Measurements from ENCODE around the gene PPP2R3B.
"Not testable (repeated sequence)": the region's sequence is repeated elsewhere in the genome, so short reads cannot be mapped to it uniquely, and the experiment has no call there.

The PPP2R3B gene

GRCh38 chrX:329291-329910 lies 57.3 kb downstream of the PPP2R3B start:
- H3K4me1 ChIP-seq (ENCODE audit: insufficient read depth, low read length), result no peaks in the 10 kb centered on the region
- no peak overlapping the region for H3K4me2 ChIP-seq (ENCODE audit: insufficient read depth, low read length)
- no peak for DNase-seq
- H3K27ac ChIP-seq (ENCODE audit: low read length), result no peak overlapping the region
- H3K36me3 ChIP-seq (ENCODE audit: insufficient read depth, low read length), result peaks cover 18% of the 10 kb centered on the region
- H3K9me3 ChIP-seq (ENCODE audit: insufficient read depth, low read length, severe bottlenecking), result no peaks in the 10 kb centered on the region
- no peak for TF ChIP-seq EZH2 (IDR thresholded peaks at IDR 0.05; ENCODE audit: borderline replicate concordance, low read depth, low read length, severe bottlenecking)
- TF ChIP-seq, protein P1, sequence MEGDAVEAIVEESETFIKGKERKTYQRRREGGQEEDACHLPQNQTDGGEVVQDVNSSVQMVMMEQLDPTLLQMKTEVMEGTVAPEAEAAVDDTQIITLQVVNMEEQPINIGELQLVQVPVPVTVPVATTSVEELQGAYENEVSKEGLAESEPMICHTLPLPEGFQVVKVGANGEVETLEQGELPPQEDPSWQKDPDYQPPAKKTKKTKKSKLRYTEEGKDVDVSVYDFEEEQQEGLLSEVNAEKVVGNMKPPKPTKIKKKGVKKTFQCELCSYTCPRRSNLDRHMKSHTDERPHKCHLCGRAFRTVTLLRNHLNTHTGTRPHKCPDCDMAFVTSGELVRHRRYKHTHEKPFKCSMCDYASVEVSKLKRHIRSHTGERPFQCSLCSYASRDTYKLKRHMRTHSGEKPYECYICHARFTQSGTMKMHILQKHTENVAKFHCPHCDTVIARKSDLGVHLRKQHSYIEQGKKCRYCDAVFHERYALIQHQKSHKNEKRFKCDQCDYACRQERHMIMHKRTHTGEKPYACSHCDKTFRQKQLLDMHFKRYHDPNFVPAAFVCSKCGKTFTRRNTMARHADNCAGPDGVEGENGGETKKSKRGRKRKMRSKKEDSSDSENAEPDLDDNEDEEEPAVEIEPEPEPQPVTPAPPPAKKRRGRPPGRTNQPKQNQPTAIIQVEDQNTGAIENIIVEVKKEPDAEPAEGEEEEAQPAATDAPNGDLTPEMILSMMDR (IDR thresholded peaks at IDR 0.05; ENCODE audit: borderline replicate concordance, extremely low read depth, low read length, poor library complexity, severe bottlenecking), result no peak
- no peak overlapping the region for H3K4me3 ChIP-seq (ENCODE audit: low read depth in 1 of 2, low read length in 2 of 2)
- H4K20me1 ChIP-seq (ENCODE audit: insufficient read depth, low read length), result peaks cover 7% of the 10 kb centered on the region; the same call in 1 of the 2 replicates
- no peaks in the 10 kb centered on the region for H3K79me2 ChIP-seq (ENCODE audit: insufficient read depth, low read length)
- no peak for ATAC-seq (ENCODE audit: insufficient read depth, low read depth)
- no peaks in the 10 kb centered on the region for H3K27me3 ChIP-seq (ENCODE audit: insufficient read depth, low read length, poor library complexity)
- no peak overlapping the region for H3K9ac ChIP-seq (ENCODE audit: low read depth, low read length)
- H2AFZ ChIP-seq (ENCODE audit: low read depth, low read length), result no peak overlapping the region

DNA sequence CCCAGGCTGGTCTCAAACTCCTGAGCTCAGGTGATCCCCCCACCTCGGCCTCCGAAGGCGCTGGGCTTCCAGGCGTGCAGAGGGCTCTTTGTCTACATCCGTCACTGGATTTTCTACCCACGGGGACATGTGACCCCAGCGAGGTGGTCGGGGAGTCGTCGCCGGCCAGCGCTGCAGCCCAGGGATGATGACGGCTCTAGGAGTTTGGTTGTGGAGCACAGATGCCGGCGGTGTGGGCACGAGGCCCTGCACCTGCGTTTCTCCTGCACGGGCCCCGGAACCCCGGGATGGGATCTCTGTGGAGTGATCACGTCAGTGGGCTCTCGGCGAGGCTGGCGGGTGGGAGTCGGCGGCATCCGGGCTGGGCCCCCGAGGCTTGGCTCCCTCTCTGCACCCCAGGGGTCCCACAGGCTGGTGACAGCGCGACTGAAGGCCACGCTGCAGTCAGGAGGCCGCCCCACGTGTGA lies 59.0 kb downstream of the PPP2R3B start:
- H3K9ac ChIP-seq (ENCODE audit: low read depth, low read length), result no peak overlapping the region

GRCh38 chrX:324664-325063 lies 62.0 kb downstream of the PPP2R3B start:
- H3K4me2 ChIP-seq (ENCODE audit: insufficient read depth, low read length); H3K9ac ChIP-seq (ENCODE audit: low read depth, low read length); ATAC-seq (ENCODE audit: insufficient read depth, low read depth); DNase-seq; H3K27ac ChIP-seq (ENCODE audit: low read length); H3K4me3 ChIP-seq (ENCODE audit: low read depth in 1 of 2, low read length in 2 of 2); H3K36me3 ChIP-seq (ENCODE audit: insufficient read depth, low read length); H3K27me3 ChIP-seq (ENCODE audit: insufficient read depth, low read length, poor library complexity); H2AFZ ChIP-seq (ENCODE audit: low read depth, low read length); H3K79me2 ChIP-seq (ENCODE audit: insufficient read depth, low read length); H3K9me3 ChIP-seq (ENCODE audit: insufficient read depth, low read length, severe bottlenecking): not testable (repeated sequence)
- Histone ChIP-seq H3K4me1 (ENCODE audit: insufficient read depth, low read length) (peaks cover 13% of the 10 kb centered on the region), H4K20me1 (ENCODE audit: insufficient read depth, low read length) (peaks cover 16% of the 10 kb centered on the region)

More for the DNA sequence above, 59.0 kb downstream of the PPP2R3B start:
- Histone ChIP-seq H3K9me3 (ENCODE audit: insufficient read depth, low read length, severe bottlenecking) (no peaks in the 10 kb centered on the region), H3K79me2 (ENCODE audit: insufficient read depth, low read length) (no peaks in the 10 kb centered on the region), H3K4me3 (ENCODE audit: low read depth in 1 of 2, low read length in 2 of 2) (no peak overlapping the region), H3K36me3 (ENCODE audit: insufficient read depth, low read length) (0 out of 2 replicates have a peak, but pooled peaks cover 2% of the 10 kb centered on the region), H3K27ac (ENCODE audit: low read length) (no peak overlapping the region), H2AFZ (ENCODE audit: low read depth, low read length) (no peak overlapping the region), H3K4me2 (ENCODE audit: insufficient read depth, low read length) (no peak overlapping the region), H3K4me1 (ENCODE audit: insufficient read depth, low read length) (no peaks in the 10 kb centered on the region), H3K27me3 (ENCODE audit: insufficient read depth, low read length, poor library complexity) (no peaks in the 10 kb centered on the region), H4K20me1 (ENCODE audit: insufficient read depth, low read length) (peaks cover 6% of the 10 kb centered on the region)
- DNase-seq, result no peak
- no peak for ATAC-seq (ENCODE audit: insufficient read depth, low read depth)
- TF ChIP-seq, protein P1 (IDR thresholded peaks at IDR 0.05; ENCODE audit: borderline replicate concordance, extremely low read depth, low read length, poor library complexity, severe bottlenecking), result no peak
- TF ChIP-seq EZH2 (IDR thresholded peaks at IDR 0.05; ENCODE audit: borderline replicate concordance, low read depth, low read length, severe bottlenecking), result no peak

DNA sequence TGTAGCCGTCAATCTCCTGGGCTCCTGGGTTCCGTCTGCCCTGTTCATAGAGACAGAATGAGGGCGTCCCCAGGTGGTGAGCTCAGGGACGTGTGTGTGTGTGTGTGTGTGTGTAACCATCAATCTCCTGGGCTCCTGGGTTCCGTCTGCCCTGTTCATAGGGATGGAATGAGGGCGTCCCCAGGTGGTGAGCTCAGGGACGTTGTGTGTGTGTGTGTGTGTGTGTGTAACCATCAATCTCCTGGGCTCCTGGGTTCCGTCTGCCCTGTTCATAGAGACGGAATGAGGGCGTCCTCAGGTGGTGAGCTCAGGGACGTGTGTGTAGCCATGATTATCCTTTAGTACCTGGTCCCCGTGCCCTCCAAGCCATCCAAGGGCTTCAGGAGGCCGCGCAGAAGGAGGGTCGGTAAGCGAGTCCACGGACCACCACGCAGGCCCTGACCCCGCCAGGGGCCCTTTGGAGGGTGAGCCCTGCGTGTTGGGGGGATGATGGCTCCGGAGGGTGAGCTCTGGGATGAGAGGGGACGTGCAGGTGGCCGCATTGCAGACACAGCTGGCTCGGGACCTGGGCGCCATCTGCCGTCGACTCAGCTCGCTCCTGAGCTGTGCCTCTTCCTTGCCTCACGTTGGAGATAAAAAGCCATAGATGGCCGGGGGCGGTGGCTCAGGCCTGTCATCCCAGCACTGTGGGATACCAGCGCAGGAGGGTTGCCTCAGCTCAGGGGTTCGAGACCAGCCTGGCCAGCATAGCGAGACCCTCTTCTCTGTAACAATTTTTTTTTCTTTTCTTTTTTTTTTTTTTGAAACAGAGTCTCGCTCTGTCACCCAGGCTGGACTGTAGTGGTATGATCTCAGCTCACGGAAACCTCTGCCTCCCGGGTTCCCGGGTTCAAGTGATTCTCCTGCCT lies 62.7 kb downstream of the PPP2R3B start:
- DNase-seq, result peak; percentile 40

More for the DNA sequence above, 62.7 kb downstream of the PPP2R3B start:
- Histone ChIP-seq H4K20me1 (ENCODE audit: insufficient read depth, low read length) (peaks cover 16% of the 10 kb centered on the region), H3K36me3 (ENCODE audit: insufficient read depth, low read length) (peaks cover 4% of the 10 kb centered on the region; the same call in 1 of the 2 replicates), H3K4me1 (ENCODE audit: insufficient read depth, low read length) (peaks cover 14% of the 10 kb centered on the region), H3K27me3 (ENCODE audit: insufficient read depth, low read length, poor library complexity) (no peaks in the 10 kb centered on the region), H3K4me3 (ENCODE audit: low read depth in 1 of 2, low read length in 2 of 2) (no peak overlapping the region), H3K9ac (ENCODE audit: low read depth, low read length) (no peak overlapping the region), H3K79me2 (ENCODE audit: insufficient read depth, low read length) (peaks cover 15% of the 10 kb centered on the region), H3K4me2 (ENCODE audit: insufficient read depth, low read length) (no peak overlapping the region), H2AFZ (ENCODE audit: low read depth, low read length) (no peak overlapping the region), H3K27ac (ENCODE audit: low read length) (no peak overlapping the region), H3K9me3 (ENCODE audit: insufficient read depth, low read length, severe bottlenecking) (no peaks in the 10 kb centered on the region)
- peak; percentile 11 for ATAC-seq (ENCODE audit: insufficient read depth, low read depth)
- no peak for TF ChIP-seq EZH2 (IDR thresholded peaks at IDR 0.05; ENCODE audit: borderline replicate concordance, low read depth, low read length, severe bottlenecking)

Data from DND-41 (cell line).